GM18909 (cell line): ENCODE measurements around the gene PRAMEF14.
"Not testable (repeated sequence)": the region's sequence is repeated elsewhere in the genome, so short reads cannot be mapped to it uniquely, and the experiment has no call there.

Experiments used
- ATAC-seq: cut with Tn5 transposase; IDR thresholded peaks from one replicate; pipeline ENCODE4 v1.9.1; 2021; ENCODE audit warnings: mild to moderate bottlenecking; ENCODE audit not compliant: unreplicated experiment, poor library complexity

PRAMEF14 gene, protein sequence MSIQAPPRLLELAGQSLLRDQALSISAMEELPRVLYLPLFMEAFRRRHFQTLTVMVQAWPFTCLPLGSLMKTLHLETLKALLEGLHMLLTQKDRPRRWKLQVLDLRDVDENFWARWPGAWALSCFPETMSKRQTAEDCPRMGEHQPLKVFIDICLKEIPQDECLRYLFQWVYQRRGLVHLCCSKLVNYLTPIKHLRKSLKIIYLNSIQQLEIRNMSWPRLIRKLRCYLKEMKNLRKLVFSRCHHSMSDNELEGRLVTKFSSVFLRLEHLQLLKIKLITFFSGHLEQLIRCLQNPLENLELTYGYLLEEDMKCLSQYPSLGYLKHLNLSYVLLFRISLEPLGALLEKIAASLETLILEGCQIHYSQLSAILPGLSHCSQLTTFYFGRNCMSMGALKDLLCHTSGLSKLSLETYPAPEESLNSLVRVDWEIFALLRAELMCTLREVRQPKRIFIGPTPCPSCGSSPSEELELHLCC

GRCh38 chr1:13347034-13347433 lies at the start of gene PRAMEF14:
PRAMEF14 (minus strand) TSS chr1:13347134; CDS start chr1:13345314, 1,820 bp downstream.
- ATAC-seq: not testable (repeated sequence)

DNA sequence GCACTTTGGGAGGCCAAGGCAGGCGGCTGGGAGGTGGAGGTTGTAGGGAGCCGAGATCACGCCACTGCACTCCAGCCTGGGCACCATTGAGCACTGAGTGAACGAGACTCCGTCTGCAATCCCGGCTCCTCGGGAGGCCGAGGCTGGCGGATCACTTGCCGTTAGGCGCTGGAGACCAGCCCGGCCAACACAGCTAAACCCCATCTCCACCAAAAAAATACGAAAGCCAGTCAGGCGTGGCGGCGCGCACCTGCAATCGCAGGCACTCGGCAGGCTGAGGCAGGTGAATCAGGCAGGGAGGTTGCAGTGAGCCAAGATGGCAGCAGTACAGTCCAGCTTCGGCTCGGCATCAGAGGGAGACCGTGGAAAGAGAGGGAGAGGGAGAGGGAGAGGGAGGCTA lies 48.4 kb upstream of the PRAMEF14 start:
- ATAC-seq: not testable (repeated sequence)

- not testable (repeated sequence) for ATAC-seq
Measured at GRCh38 chr1:13394761-13395160, 47.8 kb upstream of the PRAMEF14 start.

DNA sequence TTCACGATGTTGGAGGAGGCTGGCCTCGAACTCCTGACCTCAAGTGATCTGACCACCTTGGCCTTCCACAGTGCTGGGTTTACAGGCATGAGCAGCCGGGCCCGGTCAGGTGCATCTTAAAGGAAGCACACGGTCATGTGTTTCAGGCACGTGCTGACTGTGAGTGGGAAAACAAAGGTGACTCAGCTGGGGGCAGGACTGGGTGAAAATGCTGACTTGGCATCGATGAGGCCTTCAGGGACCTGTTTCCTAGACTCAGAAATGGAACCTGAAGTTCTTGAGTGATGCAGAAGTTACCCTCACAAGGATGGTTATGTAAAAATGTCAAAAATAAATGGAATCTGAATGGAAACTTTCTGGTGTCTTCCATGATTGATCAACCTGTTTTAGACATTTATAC lies 46.1 kb upstream of the PRAMEF14 start:
- not testable (repeated sequence) for ATAC-seq

DNA sequence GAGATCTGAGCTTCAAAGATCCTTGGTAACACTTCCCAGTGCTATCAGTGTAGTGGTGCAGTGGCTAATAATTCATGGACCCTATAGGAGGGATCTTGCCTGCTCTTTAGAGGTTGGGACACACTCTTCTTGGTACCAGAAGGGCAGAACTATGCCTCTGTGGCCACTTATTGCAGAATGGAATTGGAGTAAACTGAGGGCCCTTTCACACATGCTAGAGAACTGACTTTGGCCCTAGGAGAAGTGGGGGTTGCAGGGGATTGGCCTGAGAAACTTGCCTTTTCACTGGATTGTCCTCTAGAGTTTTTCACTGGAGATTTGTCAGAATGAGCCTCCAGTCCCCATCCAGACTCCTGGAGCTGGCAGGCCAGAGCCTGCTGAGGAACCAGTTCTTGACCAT lies 42.4 kb upstream of the PRAMEF14 start, which contains the start of gene PRAMEF17:
Gene PRAMEF17, plus strand, starts transcription at position 301 of the 400 bp plus-strand sequence. Its CDS starts 26 bp downstream, at position 327.
- not testable (repeated sequence) for ATAC-seq

DNA sequence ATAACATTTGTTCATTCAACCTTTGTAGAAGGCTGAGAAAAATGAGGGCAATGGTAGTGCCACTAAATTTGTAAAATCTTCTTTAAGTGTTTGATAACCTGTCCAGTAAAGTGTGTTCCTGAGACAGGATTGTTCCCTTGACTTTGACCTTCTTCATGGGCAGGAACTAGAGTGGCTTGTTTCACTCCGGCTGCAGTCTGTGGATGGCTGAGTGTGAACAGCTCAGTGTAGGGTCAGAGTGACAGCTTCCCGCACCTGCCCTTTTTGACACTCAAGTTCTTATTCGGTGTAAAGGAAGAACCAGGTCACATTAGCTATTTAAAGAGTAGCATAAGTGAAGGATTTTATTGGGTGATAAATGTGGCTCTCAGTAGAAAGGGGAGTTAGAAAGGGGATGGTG lies 33.4 kb upstream of the PRAMEF14 start:
- not testable (repeated sequence) for ATAC-seq

- ATAC-seq: not testable (repeated sequence)
Measured at GRCh38 chr1:13378983-13379382, 32.0 kb upstream of the PRAMEF14 start.

DNA sequence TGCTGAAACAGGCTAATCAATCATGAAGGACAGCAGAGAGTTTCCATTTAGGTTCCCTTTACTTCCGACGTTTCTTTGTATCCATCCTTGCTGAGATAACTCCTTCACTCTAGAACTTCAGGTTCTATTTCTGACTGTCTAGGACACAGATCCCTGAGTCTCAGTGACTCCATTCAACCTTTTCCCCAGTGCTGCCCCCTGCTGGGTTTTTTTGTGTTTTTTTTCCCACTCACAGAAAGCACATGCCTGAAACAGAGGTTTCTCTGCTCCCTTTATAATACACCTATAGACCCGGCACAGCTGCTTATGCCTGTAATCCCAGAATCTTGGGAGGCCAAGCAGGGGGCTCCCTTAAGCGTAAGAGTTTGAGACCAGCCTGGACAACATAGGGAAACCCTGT lies 21.6 kb upstream of the PRAMEF14 start:
- ATAC-seq: not testable (repeated sequence)

GRCh38 chr1:13366536-13366935 lies 19.6 kb upstream of the PRAMEF14 start:
- ATAC-seq: not testable (repeated sequence)

- ATAC-seq: not testable (repeated sequence)
Measured at GRCh38 chr1:13364928-13365327, 18.0 kb upstream of the PRAMEF14 start.

DNA sequence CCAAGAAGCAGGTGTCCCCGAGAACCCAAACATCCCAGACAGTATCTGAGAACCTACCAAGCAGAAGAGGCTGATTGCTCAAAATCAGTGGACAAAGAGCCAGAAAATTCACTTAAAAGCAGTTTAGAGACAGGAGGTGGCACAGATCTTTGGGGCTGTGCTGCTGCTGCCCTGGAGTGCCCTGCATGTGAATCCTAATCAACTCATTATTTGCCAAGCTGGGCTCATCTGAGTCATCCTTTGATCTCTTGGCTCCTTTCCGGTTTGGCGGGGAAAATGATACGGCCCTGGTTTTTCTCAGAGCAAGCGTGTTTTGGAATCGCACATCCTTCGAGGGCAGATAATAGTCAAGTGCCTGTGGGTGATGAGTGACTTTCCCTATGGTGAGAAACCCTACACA lies 15.4 kb upstream of the PRAMEF14 start:
- ATAC-seq: not testable (repeated sequence)

DNA sequence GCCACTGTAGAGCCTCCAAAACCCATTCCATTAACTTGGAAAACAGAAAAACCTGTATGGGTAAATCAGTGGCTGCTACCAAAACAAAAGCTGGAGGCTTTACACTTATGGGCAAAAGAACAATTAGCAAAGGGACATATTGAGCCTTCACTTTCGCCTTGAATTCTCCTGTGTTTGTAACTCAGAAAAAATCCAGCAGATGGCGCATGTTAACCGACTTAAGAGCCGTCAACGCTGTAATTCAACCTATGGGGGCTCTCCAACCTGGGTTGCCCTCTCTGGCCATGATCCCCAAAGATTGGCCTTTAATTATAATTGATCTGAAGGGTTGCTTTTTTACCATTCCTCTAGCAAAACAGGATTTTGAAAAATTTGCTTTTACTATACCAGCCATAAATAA lies 9.8 kb upstream of the PRAMEF14 start:
- ATAC-seq: not testable (repeated sequence)

GRCh38 chr1:13354475-13354874 lies 7.5 kb upstream of the PRAMEF14 start:
- not testable (repeated sequence) for ATAC-seq

- not testable (repeated sequence) for ATAC-seq
Measured at GRCh38 chr1:13353476-13353875, 6.5 kb upstream of the PRAMEF14 start.

GRCh38 chr1:13342496-13342895 lies 4.4 kb downstream of the PRAMEF14 start:
- ATAC-seq: not testable (repeated sequence)

DNA sequence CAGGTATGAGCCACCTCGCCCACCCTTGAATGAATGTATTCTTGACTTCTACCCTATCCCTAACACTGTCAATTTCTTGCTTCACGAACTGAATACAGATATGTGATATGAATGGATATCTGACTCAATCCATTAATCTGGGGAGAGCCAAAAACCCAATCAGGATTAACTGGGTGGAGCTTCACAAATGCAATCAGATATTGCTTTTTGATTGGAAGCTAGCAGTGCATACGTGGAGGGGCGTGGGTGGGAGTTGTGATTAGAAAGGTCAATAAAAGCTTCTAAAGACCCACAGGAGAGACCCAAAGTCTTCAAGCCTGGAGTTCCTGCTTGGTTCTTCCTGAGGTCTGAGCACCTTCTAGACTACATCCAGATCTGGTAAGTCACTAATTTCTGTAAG lies 31.7 kb downstream of the PRAMEF14 start, which contains the start of gene PRAMEF15:
Gene PRAMEF15, plus strand, starts transcription at position 301 of the 400 bp plus-strand sequence. CDS start 2,827 bp downstream, outside the sequence.
- ATAC-seq: not testable (repeated sequence)

GRCh38 chr1:13303239-13303638 lies 43.7 kb downstream of the PRAMEF14 start, which contains the start of gene PRAMEF33:
PRAMEF33 (plus strand) TSS chr1:13303539; CDS start chr1:13305955, 2,416 bp downstream.
- ATAC-seq: not testable (repeated sequence)

DNA sequence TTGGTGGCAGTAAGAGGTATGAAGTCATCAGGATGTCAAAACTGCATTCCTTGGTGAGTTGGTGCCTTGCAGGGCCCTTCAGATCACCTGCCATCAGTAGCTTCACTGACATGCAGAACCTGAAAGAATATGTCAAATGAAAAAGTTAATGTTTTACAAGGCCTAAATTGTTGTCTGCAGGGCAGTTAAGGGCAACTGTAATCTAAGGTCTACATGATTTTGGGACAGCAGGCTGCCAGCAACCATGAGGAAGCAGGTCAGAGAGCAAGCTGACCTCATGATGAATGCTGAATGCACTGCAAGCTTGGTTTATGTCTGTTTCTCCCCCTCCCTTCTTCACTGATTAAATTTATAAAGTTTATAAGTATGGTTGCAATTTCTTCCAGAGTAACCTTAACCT lies 44.7 kb downstream of the PRAMEF14 start:
- not testable (repeated sequence) for ATAC-seq

DNA sequence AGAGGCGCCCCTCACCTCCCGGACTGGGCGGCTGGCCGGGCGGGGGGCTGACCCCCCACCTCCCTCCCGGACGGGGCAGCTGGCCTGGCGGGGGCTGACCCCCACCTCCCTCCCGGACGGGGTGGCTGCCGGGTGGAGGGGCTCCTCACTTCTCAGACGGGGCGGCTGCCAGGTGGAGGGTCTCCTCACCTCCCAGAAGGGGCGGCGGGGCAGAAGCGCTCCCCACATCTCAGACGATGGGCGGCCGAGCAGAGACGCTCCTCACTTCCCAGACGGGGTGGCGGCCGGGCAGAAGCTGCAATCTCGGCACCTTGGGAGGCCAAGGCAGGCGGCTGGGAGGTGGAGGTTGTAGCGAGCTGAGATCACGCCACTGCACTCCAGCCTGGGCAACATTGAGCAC lies 48.2 kb downstream of the PRAMEF14 start:
- not testable (repeated sequence) for ATAC-seq

- ATAC-seq: not testable (repeated sequence)
Measured at GRCh38 chr1:13297216-13297931, 49.6 kb downstream of the PRAMEF14 start.
